GM12892 (cell line): ENCODE results near the gene PRMT5.
"Not testable (repeated sequence)": the region's sequence is repeated elsewhere in the genome, so short reads cannot be mapped to it uniquely, and the experiment has no call there.

Experiments
- POLR2A ChIP-seq: IDR thresholded peaks from 2 replicates; pipeline ENCODE4 v1.6.1; 2011; ENCODE audit warnings: low read depth, low read length, control low read depth
- POLR2AphosphoS5 ChIP-seq: IDR thresholded peaks from 2 replicates; pipeline ENCODE4 v1.6.1; 2011; ENCODE audit warnings: low read depth, low read length, control low read depth
- TAF1 ChIP-seq: IDR thresholded peaks from 2 replicates; pipeline ENCODE4 v1.6.1; 2011; ENCODE audit warnings: low read depth, mild to moderate bottlenecking, control low read depth, low read length, borderline replicate concordance

DNA sequence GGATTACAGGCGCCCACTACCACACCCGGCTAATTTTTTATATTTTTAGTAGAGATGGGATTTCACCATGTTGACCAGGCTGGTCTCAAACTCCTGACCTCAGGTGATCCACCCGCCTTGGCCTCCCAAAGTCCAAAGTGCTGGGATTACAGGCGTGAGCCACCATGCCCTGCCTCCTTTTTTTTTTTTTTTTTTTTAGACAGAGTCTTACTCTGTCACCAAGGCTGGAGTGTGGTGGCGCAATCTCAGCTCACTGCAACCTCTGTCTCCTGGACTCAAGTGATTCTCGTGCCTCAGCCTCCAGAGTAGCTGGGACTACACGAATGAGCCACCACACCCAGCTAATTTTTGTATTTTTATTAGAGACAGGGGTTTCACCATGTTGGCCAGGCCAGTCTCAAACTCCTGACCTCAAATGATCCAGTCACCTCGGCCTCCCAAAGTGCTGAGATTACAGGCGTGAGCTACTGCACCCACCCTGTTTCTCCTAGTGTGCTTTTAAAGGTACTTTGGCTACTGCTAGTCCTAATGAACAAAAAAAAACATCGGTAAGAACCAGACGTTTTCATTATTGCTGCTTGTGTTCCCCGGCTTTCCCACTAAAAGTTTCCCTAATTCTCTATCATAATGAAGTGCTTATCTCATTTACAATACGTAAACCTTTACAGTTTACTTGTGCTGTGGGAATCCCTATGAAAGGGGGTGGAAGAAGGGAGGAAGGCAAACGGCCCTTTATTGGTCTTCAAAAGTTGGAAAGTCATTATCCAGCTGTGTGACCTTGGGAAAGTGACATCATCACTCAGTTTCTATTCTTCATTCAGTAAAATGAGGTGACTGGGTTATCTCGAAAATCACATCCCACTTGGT is 37.0 kb upstream of the PRMT5 start:
- TF ChIP-seq TAF1, POLR2AphosphoS5, POLR2A: not testable (repeated sequence)
